GM23338 (cell line): ENCODE measurements around the gene RNF115. TPM values are rescaled to one million over a fixed set of nuclear protein-coding genes. Genes with fewer than 3 reads are reported as not detected.

Experiments used
- ATAC-seq: fragments of 200-7000 bp; cut with Tn5 transposase; 3 replicates; pipeline ENCODE4 v1.9.1; 2020
- DNase-seq: peaks from one replicate; pipeline ENCODE4 v3.0.0-alpha.2; 2015; ENCODE audit warnings: low spot score
- H2AFZ ChIP-seq: fragments of 200-600 bp; sonication (generic); 2 replicates; pipeline ENCODE4 v1.8.0; 2016; ENCODE audit warnings: antibody characterized with exemption, mild to moderate bottlenecking, moderate library complexity
- H3F3A ChIP-seq: fragments of 200-600 bp; sonication (generic); replicated peaks from 2 replicates; pipeline ENCODE4 v1.8.0; 2017; ENCODE audit warnings: antibody characterized with exemption, mixed run types, low read depth
- H3K27ac ChIP-seq: fragments of 200-600 bp; sonication (generic); 2 replicates; pipeline ENCODE4 v1.6.1; 2016; ENCODE audit warnings: low read depth
- H3K27me3 ChIP-seq: fragments of 200-600 bp; sonication (generic); 2 replicates; pipeline ENCODE4 v1.8.0; 2016; ENCODE audit warnings: mild to moderate bottlenecking, mixed run types, moderate library complexity; ENCODE audit not compliant: insufficient read depth
- H3K36me3 ChIP-seq: fragments of 200-600 bp; sonication (generic); 2 replicates; pipeline ENCODE4 v1.8.0; 2016; ENCODE audit warnings: mild to moderate bottlenecking; ENCODE audit not compliant: insufficient read depth
- H3K4me1 ChIP-seq: fragments of 200-600 bp; sonication (generic); 2 replicates; pipeline ENCODE4 v1.8.0; 2016; ENCODE audit warnings: mild to moderate bottlenecking, moderate library complexity; ENCODE audit not compliant: insufficient read depth
- H3K4me2 ChIP-seq: fragments of 200-600 bp; sonication (generic); 2 replicates; pipeline ENCODE4 v1.7.1; 2017; ENCODE audit warnings: mixed run types
- H3K4me3 ChIP-seq: fragments of 200-600 bp; sonication (generic); 2 replicates; pipeline ENCODE4 v1.6.1; 2016; ENCODE audit warnings: mixed run types
- H3K79me2 ChIP-seq: fragments of 200-600 bp; sonication (generic); replicated peaks from 2 replicates; pipeline ENCODE4 v1.8.0; 2017; ENCODE audit warnings: mild to moderate bottlenecking; ENCODE audit not compliant: insufficient read depth
- H3K9me2 ChIP-seq: fragments of 200-600 bp; sonication (generic); 2 replicates; pipeline ENCODE4 v1.8.0; 2017; ENCODE audit not compliant: insufficient read depth
- H4K20me1 ChIP-seq: fragments of 200-600 bp; sonication (generic); replicated peaks from 2 replicates; pipeline ENCODE4 v1.8.0; 2017; ENCODE audit warnings: mild to moderate bottlenecking; ENCODE audit not compliant: insufficient read depth
- H3K27ac Mint-ChIP-seq: 2 replicates; pipeline ENCODE4 v1.8.0; 2020; ENCODE audit warnings: inconsistent platforms, mild to moderate bottlenecking, moderate library complexity, mixed read lengths
- H3K27me3 Mint-ChIP-seq: 3 replicates; pipeline ENCODE4 v1.8.0; 2022; ENCODE audit warnings: low read depth, mild to moderate bottlenecking, moderate library complexity, mixed read lengths, inconsistent platforms; ENCODE audit not compliant: insufficient read depth, poor library complexity
- H3K36me3 Mint-ChIP-seq: 3 replicates; pipeline ENCODE4 v1.8.0; 2021; ENCODE audit warnings: low read depth, mild to moderate bottlenecking, inconsistent platforms, moderate library complexity, mixed read lengths
- H3K4me1 Mint-ChIP-seq: 3 replicates; pipeline ENCODE4 v1.8.0; 2020; ENCODE audit warnings: mild to moderate bottlenecking, inconsistent platforms, mixed read lengths
- H3K4me3 Mint-ChIP-seq: 3 replicates; pipeline ENCODE4 v1.8.0; 2021; ENCODE audit warnings: moderate library complexity, mild to moderate bottlenecking, inconsistent platforms, mixed read lengths
- H3K9me3 Mint-ChIP-seq: 3 replicates; pipeline ENCODE4 v1.8.0; 2020; ENCODE audit warnings: moderate library complexity, mild to moderate bottlenecking, inconsistent platforms, mixed read lengths
- CTCF ChIP-seq, 2 experiments: fragments of 200-600 bp in 1 of 2; sonication (generic) in 1 of 2; conservative IDR thresholded peaks; 2 replicates each; pipeline versions ENCODE4 v1.5.1 to v1.6.1; 2016 to 2017; ENCODE audit warnings: antibody characterized with exemption in 2 of 2, low read depth in 2 of 2, mild to moderate bottlenecking in 2 of 2, moderate library complexity in 1 of 2
- ETS1 ChIP-seq: IDR thresholded peaks from 2 replicates; pipeline ENCODE4 v1.6.1; 2016; ENCODE audit warnings: antibody characterized with exemption
- EZH2 ChIP-seq: fragments of 200-600 bp; sonication (generic); IDR thresholded peaks from one replicate; pipeline ENCODE4 v1.8.0; 2017; ENCODE audit warnings: antibody characterized with exemption, mild to moderate bottlenecking, low read depth; ENCODE audit not compliant: unreplicated experiment
- POLR2AphosphoS5 ChIP-seq: IDR thresholded peaks from 2 replicates; pipeline ENCODE4 v1.6.1; 2016; ENCODE audit warnings: antibody characterized with exemption, low read depth
- ZNF331 ChIP-seq: fragments of 250-450 bp; sonication (Bioruptor Pico); IDR thresholded peaks from 2 replicates; pipeline ENCODE4 v1.5.0; 2020; ENCODE audit warnings: low read depth, mild to moderate bottlenecking, moderate library complexity
- polyA plus RNA-seq: library from polyadenylated mRNA; unstranded; fragments of >200 nt; fragmentation: Nextera tagmentation; extraction: Ambion mirVana; gene quantifications from 2 replicates; pipeline ENCODE4 v1.2.1, GENCODE V29; 2016
- total RNA-seq: library from RNA; depleted of rRNA; stranded (reverse); fragments of >200 nt; shearing (Covaris generic); gene quantifications from 2 replicates; pipeline ENCODE4 v1.2.3, GENCODE V29; 2014
- TF ChIP-seq, protein P1 (sequence below): IDR thresholded peaks from one replicate; pipeline ENCODE4 v1.6.1; 2018; ENCODE audit warnings: antibody characterized with exemption; ENCODE audit not compliant: unreplicated experiment

RNF115 gene
- total and polyA plus RNA-seq, 2 experiments from 2014 or later: 10.6 to 10.9 TPM

GRCh38 chr1:145858238-145858900 is 34.5 kb upstream of the RNF115 start:
- peak overlapping the region; percentile 94; the same call in 1 of the 2 replicates for H3K27ac ChIP-seq
- Mint-ChIP-seq H3K27ac (peak overlapping the region; percentile 83), H3K4me1 (peaks cover 9% of the 10 kb centered on the region), H3K4me3 (peak overlapping the region; percentile 97), H3K36me3 (peaks cover 45% of the 10 kb centered on the region), H3K9me3 (peaks cover 23% of the 10 kb centered on the region), H3K27me3 (peaks cover 20% of the 10 kb centered on the region)
- ATAC-seq (peak; percentile 64), DNase-seq (peak; percentile 95)
- H3K36me3 ChIP-seq: peaks cover 14% of the 10 kb centered on the region
- peaks cover 5% of the 10 kb centered on the region; the same call in 1 of the 2 replicates for H3K9me2 ChIP-seq
- peaks cover 8% of the 10 kb centered on the region for H3K79me2 ChIP-seq
- no peaks in the 10 kb centered on the region for H3K27me3 ChIP-seq
- H3K4me3 ChIP-seq: peak overlapping the region; percentile 100
- peak overlapping the region; percentile 94 for H3K4me2 ChIP-seq
- peaks cover 7% of the 10 kb centered on the region for H3K4me1 ChIP-seq
- H4K20me1 ChIP-seq: peaks cover 6% of the 10 kb centered on the region; the same call in 1 of the 2 replicates
- TF ChIP-seq EZH2: no peak
- TF ChIP-seq, protein P1, sequence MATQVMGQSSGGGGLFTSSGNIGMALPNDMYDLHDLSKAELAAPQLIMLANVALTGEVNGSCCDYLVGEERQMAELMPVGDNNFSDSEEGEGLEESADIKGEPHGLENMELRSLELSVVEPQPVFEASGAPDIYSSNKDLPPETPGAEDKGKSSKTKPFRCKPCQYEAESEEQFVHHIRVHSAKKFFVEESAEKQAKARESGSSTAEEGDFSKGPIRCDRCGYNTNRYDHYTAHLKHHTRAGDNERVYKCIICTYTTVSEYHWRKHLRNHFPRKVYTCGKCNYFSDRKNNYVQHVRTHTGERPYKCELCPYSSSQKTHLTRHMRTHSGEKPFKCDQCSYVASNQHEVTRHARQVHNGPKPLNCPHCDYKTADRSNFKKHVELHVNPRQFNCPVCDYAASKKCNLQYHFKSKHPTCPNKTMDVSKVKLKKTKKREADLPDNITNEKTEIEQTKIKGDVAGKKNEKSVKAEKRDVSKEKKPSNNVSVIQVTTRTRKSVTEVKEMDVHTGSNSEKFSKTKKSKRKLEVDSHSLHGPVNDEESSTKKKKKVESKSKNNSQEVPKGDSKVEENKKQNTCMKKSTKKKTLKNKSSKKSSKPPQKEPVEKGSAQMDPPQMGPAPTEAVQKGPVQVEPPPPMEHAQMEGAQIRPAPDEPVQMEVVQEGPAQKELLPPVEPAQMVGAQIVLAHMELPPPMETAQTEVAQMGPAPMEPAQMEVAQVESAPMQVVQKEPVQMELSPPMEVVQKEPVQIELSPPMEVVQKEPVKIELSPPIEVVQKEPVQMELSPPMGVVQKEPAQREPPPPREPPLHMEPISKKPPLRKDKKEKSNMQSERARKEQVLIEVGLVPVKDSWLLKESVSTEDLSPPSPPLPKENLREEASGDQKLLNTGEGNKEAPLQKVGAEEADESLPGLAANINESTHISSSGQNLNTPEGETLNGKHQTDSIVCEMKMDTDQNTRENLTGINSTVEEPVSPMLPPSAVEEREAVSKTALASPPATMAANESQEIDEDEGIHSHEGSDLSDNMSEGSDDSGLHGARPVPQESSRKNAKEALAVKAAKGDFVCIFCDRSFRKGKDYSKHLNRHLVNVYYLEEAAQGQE: no peak
- TF ChIP-seq POLR2AphosphoS5: peak; percentile 11; the same call in 1 of the 2 replicates
- TF ChIP-seq ETS1: no peak
- peaks cover 5% of the 10 kb centered on the region; the same call in 1 of the 2 replicates for H3F3A ChIP-seq
- peak overlapping the region; percentile 87 for H2AFZ ChIP-seq

GRCh38 chr1:145857170-145857569 is 33.3 kb upstream of the RNF115 start:
- Mint-ChIP-seq H3K27me3 (peaks cover 20% of the 10 kb centered on the region), H3K27ac (no peak overlapping the region), H3K9me3 (peaks cover 23% of the 10 kb centered on the region), H3K4me1 (peaks cover 6% of the 10 kb centered on the region), H3K4me3 (peak overlapping the region; percentile 16; the same call in 1 of the 3 replicates), H3K36me3 (peaks cover 51% of the 10 kb centered on the region)
- Histone ChIP-seq H3F3A (peaks cover 5% of the 10 kb centered on the region; the same call in 1 of the 2 replicates), H4K20me1 (peaks cover 6% of the 10 kb centered on the region; the same call in 1 of the 2 replicates), H3K4me1 (peaks cover 7% of the 10 kb centered on the region), H3K36me3 (peaks cover 20% of the 10 kb centered on the region), H3K79me2 (peaks cover 8% of the 10 kb centered on the region), H3K27me3 (no peaks in the 10 kb centered on the region), H3K4me3 (no peak overlapping the region), H2AFZ (no peak overlapping the region), H3K4me2 (no peak overlapping the region), H3K9me2 (peaks cover 5% of the 10 kb centered on the region; the same call in 1 of the 2 replicates), H3K27ac (no peak overlapping the region)
- DNase-seq (no peak), ATAC-seq (no peak)
- TF ChIP-seq, protein P1: no peak
- no peak for TF ChIP-seq CTCF (conservative IDR thresholded peaks at IDR 0.05; ENCODE audit: low read depth in 2 of 2)
- no peak for TF ChIP-seq ZNF331
